Measurements from ENCODE around the gene PLCB4.

GRCh38 chr20:9460518-9460917, 391.6 kb downstream of the PLCB4 start:
- TF ChIP-seq ZNF24 (tag by site-specific recombination; IDR thresholded peaks at IDR 0.05), result no peak
- TF ChIP-seq ZSCAN23 (tag by site-specific recombination; IDR thresholded peaks at IDR 0.05), result no peak
- TF ChIP-seq ZNF26 (tag by site-specific recombination; IDR thresholded peaks at IDR 0.05), result no peak
- TF ChIP-seq, protein P1, sequence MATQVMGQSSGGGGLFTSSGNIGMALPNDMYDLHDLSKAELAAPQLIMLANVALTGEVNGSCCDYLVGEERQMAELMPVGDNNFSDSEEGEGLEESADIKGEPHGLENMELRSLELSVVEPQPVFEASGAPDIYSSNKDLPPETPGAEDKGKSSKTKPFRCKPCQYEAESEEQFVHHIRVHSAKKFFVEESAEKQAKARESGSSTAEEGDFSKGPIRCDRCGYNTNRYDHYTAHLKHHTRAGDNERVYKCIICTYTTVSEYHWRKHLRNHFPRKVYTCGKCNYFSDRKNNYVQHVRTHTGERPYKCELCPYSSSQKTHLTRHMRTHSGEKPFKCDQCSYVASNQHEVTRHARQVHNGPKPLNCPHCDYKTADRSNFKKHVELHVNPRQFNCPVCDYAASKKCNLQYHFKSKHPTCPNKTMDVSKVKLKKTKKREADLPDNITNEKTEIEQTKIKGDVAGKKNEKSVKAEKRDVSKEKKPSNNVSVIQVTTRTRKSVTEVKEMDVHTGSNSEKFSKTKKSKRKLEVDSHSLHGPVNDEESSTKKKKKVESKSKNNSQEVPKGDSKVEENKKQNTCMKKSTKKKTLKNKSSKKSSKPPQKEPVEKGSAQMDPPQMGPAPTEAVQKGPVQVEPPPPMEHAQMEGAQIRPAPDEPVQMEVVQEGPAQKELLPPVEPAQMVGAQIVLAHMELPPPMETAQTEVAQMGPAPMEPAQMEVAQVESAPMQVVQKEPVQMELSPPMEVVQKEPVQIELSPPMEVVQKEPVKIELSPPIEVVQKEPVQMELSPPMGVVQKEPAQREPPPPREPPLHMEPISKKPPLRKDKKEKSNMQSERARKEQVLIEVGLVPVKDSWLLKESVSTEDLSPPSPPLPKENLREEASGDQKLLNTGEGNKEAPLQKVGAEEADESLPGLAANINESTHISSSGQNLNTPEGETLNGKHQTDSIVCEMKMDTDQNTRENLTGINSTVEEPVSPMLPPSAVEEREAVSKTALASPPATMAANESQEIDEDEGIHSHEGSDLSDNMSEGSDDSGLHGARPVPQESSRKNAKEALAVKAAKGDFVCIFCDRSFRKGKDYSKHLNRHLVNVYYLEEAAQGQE (tag by site-specific recombination; IDR thresholded peaks at IDR 0.05), result no peak
- no peak for TF ChIP-seq CTCF (tag by site-specific recombination; IDR thresholded peaks at IDR 0.05)

Data from HEK293 (cell line).